Measurements from ENCODE around the gene P2RY6.
"Not testable (repeated sequence)": the region's sequence is repeated elsewhere in the genome, so short reads cannot be mapped to it uniquely, and the experiment has no call there.

Gene P2RY6

GRCh38 chr11:73271936-73272679 lies at the start of gene P2RY6:
Gene P2RY6, plus strand, starts transcription at chr11:73272338. Its CDS starts 24,181 bp downstream, at chr11:73296519.
- no peak for DNase-seq

- no peak for DNase-seq
These were observed 48.0 kb upstream of the P2RY6 start for GRCh38 chr11:73223998-73224730.

- DNase-seq: no peak
These were observed 47.0 kb upstream of the P2RY6 start for GRCh38 chr11:73225001-73225686.

- DNase-seq: no peak
These were observed 46.3 kb upstream of the P2RY6 start for GRCh38 chr11:73225851-73226250.

- no peak for DNase-seq
These were observed 45.7 kb upstream of the P2RY6 start for GRCh38 chr11:73226297-73227006.

GRCh38 chr11:73227571-73228211 lies 44.4 kb upstream of the P2RY6 start:
- no peak for DNase-seq

GRCh38 chr11:73228268-73229134 lies 43.6 kb upstream of the P2RY6 start:
- DNase-seq: no peak

- no peak for DNase-seq
These were observed 42.7 kb upstream of the P2RY6 start for GRCh38 chr11:73229321-73229895.

- DNase-seq: no peak
These were observed 42.0 kb upstream of the P2RY6 start for GRCh38 chr11:73229896-73230875.

GRCh38 chr11:73230931-73231330 lies 41.2 kb upstream of the P2RY6 start:
- DNase-seq: no peak

GRCh38 chr11:73232487-73232886 lies 39.7 kb upstream of the P2RY6 start:
- DNase-seq: not testable (repeated sequence)

GRCh38 chr11:73233211-73233610 lies 38.9 kb upstream of the P2RY6 start:
- DNase-seq: no peak

GRCh38 chr11:73233692-73234470 lies 38.3 kb upstream of the P2RY6 start:
- no peak for DNase-seq

GRCh38 chr11:73234471-73235181 lies 37.5 kb upstream of the P2RY6 start:
- DNase-seq: no peak

- DNase-seq: no peak
These were observed 36.8 kb upstream of the P2RY6 start for GRCh38 chr11:73235236-73235786.

GRCh38 chr11:73236205-73236765 lies 35.9 kb upstream of the P2RY6 start:
- no peak for DNase-seq

- peak; percentile 52 for DNase-seq
These were observed 35.3 kb upstream of the P2RY6 start for GRCh38 chr11:73236854-73237253.

Measured in stimulated activated CD4-positive, alpha-beta T cell treated with anti-CD3 and anti-CD28 coated beads, Interleukin-15, amount 100 ng/mL, for 24 hours (primary cell).